Sigmoid colon (tissue), 7 donors: Measurements from ENCODE around the gene ABCA13. TPM values are rescaled to one million over a fixed set of nuclear protein-coding genes. Genes with fewer than 3 reads are reported as not detected.

Source experiments
- DNase-seq: peaks from one replicate; pipeline ENCODE4 v3.0.0-alpha.2; 2019
- H3K27ac ChIP-seq, 4 donors: fragments of 200-600 bp; sonication (generic); one replicate each; pipeline ENCODE4 v1.5.1; 2016 to 2019; ENCODE audit warnings: mild to moderate bottlenecking in 1 of 4
- H3K27me3 ChIP-seq, 3 donors: fragments of 200-600 bp; sonication (generic); one replicate each; pipeline ENCODE4 v1.5.1; 2019; ENCODE audit warnings: mild to moderate bottlenecking in 1 of 3
- H3K36me3 ChIP-seq, 4 donors: fragments of 200-600 bp; sonication (generic); one replicate each; pipeline ENCODE4 v1.5.1; 2016 to 2019
- H3K4me1 ChIP-seq, 4 donors: fragments of 200-600 bp; sonication (generic); one replicate each; pipeline ENCODE4 v1.5.1; 2017 to 2019
- H3K4me3 ChIP-seq, 4 donors: fragments of 200-600 bp; sonication (generic); one replicate each; pipeline ENCODE4 v1.5.1; 2017 to 2019; ENCODE audit warnings: mild to moderate bottlenecking in 2 of 4, moderate library complexity in 1 of 4
- H3K9me3 ChIP-seq, 4 donors: fragments of 200-600 bp in 3 of 4; sonication (generic) in 3 of 4; one replicate each; pipeline versions ENCODE4 v1.5.1 to v1.6.1; 2013 to 2019
- CTCF ChIP-seq, 4 experiments: fragments of 450-650 bp in 3 of 4; fragments of 200-600 bp in 1 of 4; IDR thresholded peaks; one replicate each; pipeline ENCODE4 v1.5.1; 2016 to 2019; ENCODE audit warnings: antibody characterized with exemption in 4 of 4, mild to moderate bottlenecking in 3 of 4, moderate library complexity in 2 of 4
- EP300 ChIP-seq, 4 donors: sonication (generic); formaldehyde crosslinking; IDR thresholded peaks; one replicate each; pipeline ENCODE4 v1.6.1; 2017; ENCODE audit warnings: antibody characterized with exemption in 4 of 4
- POLR2A ChIP-seq, 2 donors: fragments of 450-650 bp; IDR thresholded peaks; one replicate each; pipeline ENCODE4 v1.6.1; 2016; ENCODE audit warnings: antibody characterized with exemption in 2 of 2, mild to moderate bottlenecking in 2 of 2, moderate library complexity in 2 of 2
- POLR2AphosphoS5 ChIP-seq, 4 donors: sonication (generic); formaldehyde crosslinking; IDR thresholded peaks; one replicate each; pipeline ENCODE4 v1.6.1; 2017; ENCODE audit warnings: antibody characterized with exemption in 4 of 4
- WGBS, 2 donors: extraction: QIAGEN DNeasy Blood & Tissue Kit; methylation state at CpG; one replicate each; pipeline ENCODE4 v1.1.7; 2013; 5-methylcytosine and 5-hydroxymethylcytosine counted together
- intact Hi-C: fragments of 100-400 bp; cut with DNase I; formaldehyde crosslinking; loops from one replicate; pipeline ENCODE4 v1.15.1; 2023
- polyA plus RNA-seq, 3 donors: library from polyadenylated mRNA; stranded (reverse); fragments of 200-250 nt; gene quantifications; one replicate each; pipeline ENCODE4 v1.2.3, GENCODE V29; 2013
- total RNA-seq, 4 donors: library from RNA; depleted of rRNA; stranded (reverse); fragments of >200 nt; gene quantifications; one replicate each; pipeline ENCODE4 v1.1.0, GENCODE V29; 2016
- donor health status: healthy with polysubstance abuse.
- donor health status: Bipolar disorder and iron deficiency.
- donor health status: healthy.

Gene ABCA13
- total and polyA plus RNA-seq, 7 donors, result under 0.01 to 0.71 (median 0.14) TPM; not detected in 2

DNA sequence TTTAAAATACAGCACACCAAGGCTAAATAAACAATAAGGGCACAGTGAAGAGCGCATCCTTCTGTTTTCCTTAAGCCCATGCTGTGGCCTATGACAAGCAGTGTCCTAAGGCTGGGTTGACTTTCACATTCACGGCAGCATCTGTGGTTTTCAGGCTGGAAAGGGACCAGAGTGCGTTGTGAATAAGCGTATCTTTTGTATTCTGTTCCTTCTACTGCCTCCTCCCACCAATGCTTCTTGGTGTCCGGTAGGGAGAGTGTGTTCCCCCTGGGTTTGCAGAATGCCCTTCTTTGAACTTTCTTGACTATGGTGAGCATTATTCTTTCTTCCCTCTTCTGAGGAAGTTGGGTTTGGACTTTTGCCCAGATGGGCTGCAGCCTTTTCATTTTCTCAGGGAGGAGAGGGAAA is 73.6 kb downstream of the ABCA13 start:
- WGBS, 2 donors, result 49 to 80% methylated on average over 5 of the region's 5 CpGs
- DNase-seq, result no peak

GRCh38 chr7:48245751-48246472 is 74.7 kb downstream of the ABCA13 start:
- no peak for DNase-seq
- no peak for TF ChIP-seq EP300 (IDR thresholded peaks at IDR 0.05)
- TF ChIP-seq CTCF (IDR thresholded peaks at IDR 0.05), result no peak
- no peak for TF ChIP-seq POLR2AphosphoS5 (IDR thresholded peaks at IDR 0.05)
- TF ChIP-seq POLR2A (IDR thresholded peaks at IDR 0.05), result no peak
- Histone ChIP-seq H3K4me1 (no peaks in the 10 kb centered on the region), H3K4me3 (no peak overlapping the region), H3K27me3 (no peaks in the 10 kb centered on the region), H3K27ac (no peak overlapping the region), H3K9me3 (no peaks in the 10 kb centered on the region), H3K36me3 (no peaks in the 10 kb centered on the region)
- 67 to 75% methylated on average over 9 of the region's 9 CpGs for WGBS, 2 donors
- intact Hi-C loops, result no loop called here

More for the DNA sequence above, 73.6 kb downstream of the ABCA13 start:
- Histone ChIP-seq H3K36me3 (no peaks in the 10 kb centered on the region), H3K4me3 (no peak overlapping the region), H3K9me3 (no peaks in the 10 kb centered on the region), H3K27ac (no peak overlapping the region), H3K4me1 (no peaks in the 10 kb centered on the region), H3K27me3 (no peaks in the 10 kb centered on the region)
- no peak for TF ChIP-seq CTCF (IDR thresholded peaks at IDR 0.05)
- no peak for TF ChIP-seq POLR2AphosphoS5 (IDR thresholded peaks at IDR 0.05)
- no peak for TF ChIP-seq EP300 (IDR thresholded peaks at IDR 0.05)
- no peak for TF ChIP-seq POLR2A (IDR thresholded peaks at IDR 0.05)
- intact Hi-C loops, result no loop called here

GRCh38 chr7:48249166-48249565 is 77.9 kb downstream of the ABCA13 start:
- no peak for DNase-seq
- Histone ChIP-seq H3K4me1 (no peaks in the 10 kb centered on the region), H3K9me3 (no peaks in the 10 kb centered on the region), H3K27me3 (no peaks in the 10 kb centered on the region), H3K27ac (no peak overlapping the region), H3K36me3 (no peaks in the 10 kb centered on the region), H3K4me3 (no peak overlapping the region)
- intact Hi-C loops, result no loop called here
- TF ChIP-seq CTCF (IDR thresholded peaks at IDR 0.05) (no peak), POLR2AphosphoS5 (IDR thresholded peaks at IDR 0.05) (no peak), POLR2A (IDR thresholded peaks at IDR 0.05) (no peak), EP300 (IDR thresholded peaks at IDR 0.05) (no peak)
- 93 to 96% methylated on average over 2 of the region's 2 CpGs for WGBS, 2 donors

GRCh38 chr7:48250441-48250951 is 79.2 kb downstream of the ABCA13 start:
- intact Hi-C loops, result no loop called here

More at GRCh38 chr7:48250441-48250951, 79.2 kb downstream of the ABCA13 start:
- no peak overlapping the region for H3K27ac ChIP-seq
- WGBS, 2 donors, result 62 to 68% methylated on average over 2 of the region's 2 CpGs
- TF ChIP-seq CTCF (IDR thresholded peaks at IDR 0.05) (no peak), EP300 (IDR thresholded peaks at IDR 0.05) (no peak), POLR2AphosphoS5 (IDR thresholded peaks at IDR 0.05) (no peak), POLR2A (IDR thresholded peaks at IDR 0.05) (no peak)
- no peaks in the 10 kb centered on the region for H3K27me3 ChIP-seq
- H3K4me1 ChIP-seq, result no peaks in the 10 kb centered on the region
- no peaks in the 10 kb centered on the region for H3K36me3 ChIP-seq
- no peak for DNase-seq
- no peak overlapping the region for H3K4me3 ChIP-seq
- H3K9me3 ChIP-seq, result no peaks in the 10 kb centered on the region
